Neural cell (in vitro differentiated cells): ENCODE data around the gene IRX6. TPM values are rescaled to one million over a fixed set of nuclear protein-coding genes. Genes with fewer than 3 reads are reported as not detected.

Experiments
- H2AFZ ChIP-seq: fragments of 200-600, 300-800 bp; sonication (generic), shearing (Covaris generic); 2 replicates; pipeline ENCODE4 v1.6.0; 2014; ENCODE audit warnings: low read depth, mild to moderate bottlenecking, antibody characterized with exemption, low read length, moderate library complexity
- H3F3A ChIP-seq: fragments of 200-600 bp; shearing (Covaris generic); 2 replicates; pipeline ENCODE4 v1.6.1; 2016; ENCODE audit warnings: mild to moderate bottlenecking, moderate library complexity, mixed read lengths, antibody characterized with exemption, low read length; ENCODE audit not compliant: insufficient read depth, poor library complexity, severe bottlenecking
- H3K27ac ChIP-seq: fragments of 200-600, 300-800 bp; sonication (generic), shearing (Covaris generic); 2 replicates; pipeline ENCODE4 v1.5.1; 2014; ENCODE audit warnings: mild to moderate bottlenecking, low read length, moderate library complexity
- H3K27me3 ChIP-seq: fragments of 300-800, 200-600 bp; sonication (generic), shearing (Covaris generic); 2 replicates; pipeline ENCODE4 v1.6.0; 2014; ENCODE audit warnings: mild to moderate bottlenecking, low read depth, low read length, moderate library complexity; ENCODE audit not compliant: insufficient read depth
- H3K36me3 ChIP-seq: fragments of 300-800, 200-600 bp; sonication (generic), shearing (Covaris generic); 2 replicates; pipeline ENCODE4 v1.5.1; 2014; ENCODE audit warnings: mild to moderate bottlenecking, antibody characterized with exemption, low read length, moderate library complexity; ENCODE audit not compliant: insufficient read depth
- H3K4me2 ChIP-seq: fragments of 300-800, 200-600 bp; sonication (generic), shearing (Covaris generic); 2 replicates; pipeline ENCODE4 v1.6.0; 2014; ENCODE audit warnings: mild to moderate bottlenecking, low read length
- H3K4me3 ChIP-seq: fragments of 300-800, 200-600 bp; sonication (generic), shearing (Covaris generic); 2 replicates; pipeline ENCODE4 v1.5.1; 2014; ENCODE audit warnings: mild to moderate bottlenecking, low read length, moderate library complexity
- H3K79me2 ChIP-seq: fragments of 200-600 bp; shearing (Covaris generic); replicated peaks from 2 replicates; pipeline ENCODE4 v1.6.0; 2014; ENCODE audit warnings: mild to moderate bottlenecking, low read length, moderate library complexity; ENCODE audit not compliant: insufficient read depth
- H3K9ac ChIP-seq: fragments of 300-800, 200-600 bp; sonication (generic), shearing (Covaris generic); 2 replicates; pipeline ENCODE4 v1.6.1; 2016; ENCODE audit warnings: mild to moderate bottlenecking, low read length, mixed read lengths
- H3K9me2 ChIP-seq: fragments of 200-600 bp; shearing (Covaris generic); 2 replicates; pipeline ENCODE4 v1.6.1; 2016; ENCODE audit warnings: mild to moderate bottlenecking, low read length, mixed read lengths; ENCODE audit not compliant: insufficient read depth
- H3K9me3 ChIP-seq: fragments of 200-600, 300-800 bp; sonication (generic), shearing (Covaris generic); 2 replicates; pipeline ENCODE4 v1.6.1; 2016; ENCODE audit warnings: mild to moderate bottlenecking, mixed run types, low read length, moderate library complexity, mixed read lengths
- H4K20me1 ChIP-seq: fragments of 200-600 bp; shearing (Covaris generic); 2 replicates; pipeline ENCODE4 v1.6.1; 2016; ENCODE audit warnings: mild to moderate bottlenecking, mixed run types; ENCODE audit not compliant: insufficient read depth
- EP300 ChIP-seq: fragments of 450-650 bp; conservative IDR thresholded peaks from 2 replicates; pipeline ENCODE4 v1.6.1; 2014; ENCODE audit warnings: antibody characterized with exemption, mild to moderate bottlenecking, moderate library complexity; ENCODE audit not compliant: poor library complexity, severe bottlenecking
- EZH2 ChIP-seq: fragments of 200-600, 300-800 bp; shearing (Covaris generic), sonication (generic); IDR thresholded peaks from 2 replicates; pipeline ENCODE4 v1.6.1; 2014; ENCODE audit warnings: antibody characterized with exemption, low read length, borderline replicate concordance, mild to moderate bottlenecking; ENCODE audit not compliant: insufficient read depth, poor library complexity, severe bottlenecking
- MXI1 ChIP-seq: fragments of 450-650 bp; conservative IDR thresholded peaks from 2 replicates; pipeline ENCODE4 v1.6.1; 2014; ENCODE audit warnings: antibody characterized with exemption, mild to moderate bottlenecking; ENCODE audit not compliant: poor library complexity, severe bottlenecking
- REST ChIP-seq: IDR thresholded peaks from 2 replicates; pipeline ENCODE4 v1.6.1; 2012; ENCODE audit warnings: borderline replicate concordance
- SMC3 ChIP-seq: fragments of 450-650 bp; conservative IDR thresholded peaks from 2 replicates; pipeline ENCODE4 v1.6.1; 2014; ENCODE audit warnings: antibody characterized with exemption, mild to moderate bottlenecking, moderate library complexity; ENCODE audit not compliant: poor library complexity
- TAF1 ChIP-seq: IDR thresholded peaks from 2 replicates; pipeline ENCODE4 v1.6.1; 2012; ENCODE audit warnings: low read depth
- polyA plus RNA-seq: library from polyadenylated mRNA; depleted of rRNA; stranded (reverse); fragments of >200 nt; gene quantifications from 2 replicates; pipeline ENCODE4 v1.2.3, GENCODE V29; 2014
- TF ChIP-seq, protein P1 (sequence below): fragments of 450-650 bp; IDR thresholded peaks from 2 replicates; pipeline ENCODE4 v1.5.1; 2014; ENCODE audit warnings: antibody characterized with exemption, mild to moderate bottlenecking, moderate library complexity; ENCODE audit not compliant: poor library complexity, severe bottlenecking

IRX6 gene
- polyA plus RNA-seq, 1 donor from 2014 or later, result not detected

GRCh38 chr16:55324285-55325079 lies 479 bp downstream of the IRX6 start:
- Histone ChIP-seq H3K4me2 (peak overlapping the region; percentile 68), H3K4me3 (peak overlapping the region; percentile 71), H3K27ac (no peak overlapping the region), H3K9ac (peak overlapping the region; percentile 20), H4K20me1 (no peaks in the 10 kb centered on the region), H2AFZ (no peak overlapping the region), H3K9me2 (no peaks in the 10 kb centered on the region), H3K36me3 (no peaks in the 10 kb centered on the region), H3K9me3 (no peaks in the 10 kb centered on the region), H3K79me2 (no peaks in the 10 kb centered on the region), H3K27me3 (peaks cover 88% of the 10 kb centered on the region), H3F3A (no peaks in the 10 kb centered on the region)
- no peak for TF ChIP-seq SMC3
- TF ChIP-seq EZH2, result no peak
- TF ChIP-seq MXI1, result no peak
- TF ChIP-seq EP300, result no peak
- TF ChIP-seq, protein P1, sequence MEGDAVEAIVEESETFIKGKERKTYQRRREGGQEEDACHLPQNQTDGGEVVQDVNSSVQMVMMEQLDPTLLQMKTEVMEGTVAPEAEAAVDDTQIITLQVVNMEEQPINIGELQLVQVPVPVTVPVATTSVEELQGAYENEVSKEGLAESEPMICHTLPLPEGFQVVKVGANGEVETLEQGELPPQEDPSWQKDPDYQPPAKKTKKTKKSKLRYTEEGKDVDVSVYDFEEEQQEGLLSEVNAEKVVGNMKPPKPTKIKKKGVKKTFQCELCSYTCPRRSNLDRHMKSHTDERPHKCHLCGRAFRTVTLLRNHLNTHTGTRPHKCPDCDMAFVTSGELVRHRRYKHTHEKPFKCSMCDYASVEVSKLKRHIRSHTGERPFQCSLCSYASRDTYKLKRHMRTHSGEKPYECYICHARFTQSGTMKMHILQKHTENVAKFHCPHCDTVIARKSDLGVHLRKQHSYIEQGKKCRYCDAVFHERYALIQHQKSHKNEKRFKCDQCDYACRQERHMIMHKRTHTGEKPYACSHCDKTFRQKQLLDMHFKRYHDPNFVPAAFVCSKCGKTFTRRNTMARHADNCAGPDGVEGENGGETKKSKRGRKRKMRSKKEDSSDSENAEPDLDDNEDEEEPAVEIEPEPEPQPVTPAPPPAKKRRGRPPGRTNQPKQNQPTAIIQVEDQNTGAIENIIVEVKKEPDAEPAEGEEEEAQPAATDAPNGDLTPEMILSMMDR, result no peak

GRCh38 chr16:55325080-55325447 lies 1.1 kb downstream of the IRX6 start:
- peaks cover 94% of the 10 kb centered on the region for H3K27me3 ChIP-seq
- no peak overlapping the region for H2AFZ ChIP-seq
- TF ChIP-seq MXI1 (no peak), TAF1 (no peak), EP300 (no peak), SMC3 (no peak), EZH2 (no peak), REST (no peak)
- TF ChIP-seq, protein P1, result no peak
- H3K9me3 ChIP-seq, result no peaks in the 10 kb centered on the region
- no peaks in the 10 kb centered on the region for H3K36me3 ChIP-seq
- no peaks in the 10 kb centered on the region for H4K20me1 ChIP-seq
- no peaks in the 10 kb centered on the region for H3K79me2 ChIP-seq
- no peaks in the 10 kb centered on the region for H3K9me2 ChIP-seq
- H3K9ac ChIP-seq, result no peak overlapping the region
- H3F3A ChIP-seq, result no peaks in the 10 kb centered on the region
- H3K4me3 ChIP-seq, result peak overlapping the region; percentile 71
- no peak overlapping the region for H3K27ac ChIP-seq
- no peak overlapping the region for H3K4me2 ChIP-seq
